Trophoblast cell (in vitro differentiated cells and primary cell): ENCODE data around the gene PPP2R3A.

Experiments used
- DNase-seq, 2 donors: peaks; one replicate each; pipeline ENCODE4 v3.0.0-alpha.2; 2016
- H2AFZ ChIP-seq: 2 replicates; pipeline ENCODE4 v1.6.1; 2013; ENCODE audit warnings: low read length, moderate library complexity, mild to moderate bottlenecking; ENCODE audit not compliant: insufficient read depth, poor library complexity
- H2AK5ac ChIP-seq: 2 replicates; pipeline ENCODE4 v1.6.1; 2013; ENCODE audit warnings: mild to moderate bottlenecking, low read length
- H2BK120ac ChIP-seq: 2 replicates; pipeline ENCODE4 v1.6.1; 2013; ENCODE audit warnings: low read length, mild to moderate bottlenecking, moderate library complexity; ENCODE audit not compliant: insufficient read depth, poor library complexity
- H2BK12ac ChIP-seq: 2 replicates; pipeline ENCODE4 v1.6.1; 2013; ENCODE audit warnings: mild to moderate bottlenecking, low read length, moderate library complexity
- H2BK5ac ChIP-seq: 2 replicates; pipeline ENCODE4 v1.6.1; 2013; ENCODE audit warnings: low read length, low read depth, moderate library complexity, mild to moderate bottlenecking; ENCODE audit not compliant: poor library complexity
- H3K14ac ChIP-seq: 2 replicates; pipeline ENCODE4 v1.6.1; 2013; ENCODE audit warnings: mild to moderate bottlenecking, low read length
- H3K18ac ChIP-seq: 2 replicates; pipeline ENCODE4 v1.6.1; 2013; ENCODE audit warnings: mild to moderate bottlenecking, low read length
- H3K23ac ChIP-seq: 2 replicates; pipeline ENCODE4 v1.6.1; 2013; ENCODE audit warnings: low read length
- H3K27ac ChIP-seq: 2 replicates; pipeline ENCODE4 v1.5.1; 2013; ENCODE audit warnings: low read depth, mild to moderate bottlenecking, inconsistent platforms, low read length, moderate library complexity
- H3K27me3 ChIP-seq: 2 replicates; pipeline ENCODE4 v1.6.1; 2013; ENCODE audit warnings: inconsistent platforms, mild to moderate bottlenecking, low read length, moderate library complexity; ENCODE audit not compliant: insufficient read depth
- H3K36me3 ChIP-seq, 2 experiments: 1 replicate in 1 of 2; 2 replicates in 1 of 2; pipeline ENCODE4 v1.6.1; 2013; ENCODE audit warnings: low read length in 2 of 2, mild to moderate bottlenecking in 2 of 2, moderate library complexity in 1 of 2; ENCODE audit not compliant: insufficient read depth in 2 of 2, control insufficient read depth in 1 of 2
- H3K4ac ChIP-seq: 2 replicates; pipeline ENCODE4 v1.6.1; 2013; ENCODE audit warnings: low read depth, mild to moderate bottlenecking, low read length, moderate library complexity
- H3K4me1 ChIP-seq, 2 experiments: 1 replicate in 1 of 2; 2 replicates in 1 of 2; pipeline ENCODE4 v1.6.1; 2013; ENCODE audit warnings: low read length in 2 of 2, mild to moderate bottlenecking in 2 of 2, moderate library complexity in 1 of 2; ENCODE audit not compliant: insufficient read depth in 2 of 2, control insufficient read depth in 1 of 2
- H3K4me2 ChIP-seq: 2 replicates; pipeline ENCODE4 v1.6.1; 2013; ENCODE audit warnings: inconsistent platforms, mild to moderate bottlenecking, low read length, moderate library complexity
- H3K4me3 ChIP-seq: 2 replicates; pipeline ENCODE4 v1.5.1; 2013; ENCODE audit warnings: mild to moderate bottlenecking, low read depth, low read length, inconsistent platforms
- H3K79me1 ChIP-seq: one replicate; pipeline ENCODE4 v1.6.1; 2013; ENCODE audit warnings: low read length
- H3K79me2 ChIP-seq: 2 replicates; pipeline ENCODE4 v1.6.1; 2013; ENCODE audit warnings: low read length, mild to moderate bottlenecking; ENCODE audit not compliant: control insufficient read depth, insufficient read depth, poor library complexity
- H3K9ac ChIP-seq: 2 replicates; pipeline ENCODE4 v1.6.1; 2013; ENCODE audit warnings: mild to moderate bottlenecking, low read length
- H3K9me3 ChIP-seq: 2 replicates; pipeline ENCODE4 v1.6.1; 2013; ENCODE audit warnings: low read depth, mild to moderate bottlenecking, control low read depth, inconsistent platforms, low read length; ENCODE audit not compliant: insufficient read depth
- H4K12ac ChIP-seq: 2 replicates; pipeline ENCODE4 v1.6.1; 2013; ENCODE audit warnings: low read depth, mild to moderate bottlenecking, low read length, moderate library complexity
- H4K8ac ChIP-seq: 2 replicates; pipeline ENCODE4 v1.6.1; 2013; ENCODE audit warnings: low read depth, mild to moderate bottlenecking, low read length, moderate library complexity
- H4K91ac ChIP-seq: one replicate; pipeline ENCODE4 v1.6.1; 2013; ENCODE audit warnings: low read depth, mild to moderate bottlenecking, low read length, moderate library complexity
- WGBS: extraction: QIAGEN DNeasy Blood & Tissue Kit; methylation state at CpG from one replicate; pipeline ENCODE4 v1.1.7; 2013; ENCODE audit warnings: missing lambda C conversion rate; ENCODE audit not compliant: insufficient read length, insufficient coverage; ENCODE audit errors: extremely low coverage; 5-methylcytosine and 5-hydroxymethylcytosine counted together

The PPP2R3A gene

GRCh38 chr3:135924506-135924905 lies 41.0 kb upstream of the PPP2R3A start:
- WGBS, result no CpG with 5 or more reads among the region's 1 CpG
- Histone ChIP-seq H3K4me1 (peaks cover 2 to 5% of the 10 kb centered on the region in 2 experiments), H3K79me2 (no peaks in the 10 kb centered on the region), H3K79me1 (no peaks in the 10 kb centered on the region), H4K91ac (no peak overlapping the region), H4K12ac (no peak overlapping the region), H3K4me3 (no peak overlapping the region), H2BK12ac (peak overlapping the region; percentile 28), H2BK5ac (no peak overlapping the region), H3K14ac (no peak overlapping the region), H3K4me2 (no peak overlapping the region), H3K27me3 (no peaks in the 10 kb centered on the region), H2AK5ac (no peak overlapping the region), H2BK120ac (no peak overlapping the region), H3K18ac (no peak overlapping the region), H2AFZ (no peak overlapping the region), H3K27ac (no peak overlapping the region), H3K9ac (no peak overlapping the region), H3K23ac (no peak overlapping the region), H3K36me3 (no peaks in the 10 kb centered on the region), H4K8ac (no peak overlapping the region), H3K4ac (no peak overlapping the region), H3K9me3 (no peaks in the 10 kb centered on the region)
- peak; percentile 76 to 90 for DNase-seq

GRCh38 chr3:135926664-135927063 lies 38.9 kb upstream of the PPP2R3A start:
- Histone ChIP-seq H4K8ac (no peak overlapping the region), H3K14ac (no peak overlapping the region), H2BK12ac (no peak overlapping the region), H3K4ac (no peak overlapping the region), H3K27ac (no peak overlapping the region), H3K23ac (no peak overlapping the region), H4K91ac (no peak overlapping the region), H2AK5ac (no peak overlapping the region), H3K4me2 (no peak overlapping the region), H2BK120ac (no peak overlapping the region), H3K18ac (no peak overlapping the region), H3K9ac (no peak overlapping the region), H3K9me3 (no peaks in the 10 kb centered on the region), H3K79me2 (no peaks in the 10 kb centered on the region), H3K79me1 (no peaks in the 10 kb centered on the region), H3K36me3 (no peaks in the 10 kb centered on the region), H4K12ac (no peak overlapping the region), H3K4me1 (peaks cover 2 to 5% of the 10 kb centered on the region in 2 experiments), H2AFZ (no peak overlapping the region), H2BK5ac (no peak overlapping the region), H3K27me3 (no peaks in the 10 kb centered on the region), H3K4me3 (no peak overlapping the region)
- WGBS, result no CpG with 5 or more reads among the region's 3 CpGs
- no peak for DNase-seq

- no peak overlapping the region for H2AFZ ChIP-seq
- no peak overlapping the region for H2BK120ac ChIP-seq
- WGBS, result no CpG with 5 or more reads among the region's 1 CpG
- no peak overlapping the region for H3K27ac ChIP-seq
- H3K79me1 ChIP-seq, result no peaks in the 10 kb centered on the region
- no peak overlapping the region for H3K23ac ChIP-seq
- H3K9me3 ChIP-seq, result no peaks in the 10 kb centered on the region
- H3K4me2 ChIP-seq, result no peak overlapping the region
- H3K9ac ChIP-seq, result no peak overlapping the region
- H3K27me3 ChIP-seq, result no peaks in the 10 kb centered on the region
- H2AK5ac ChIP-seq, result no peak overlapping the region
- H3K18ac ChIP-seq, result no peak overlapping the region
- no peak overlapping the region for H2BK5ac ChIP-seq
- no peak overlapping the region for H3K4ac ChIP-seq
- DNase-seq, result peak; percentile 83 to 95
- no peak overlapping the region for H3K14ac ChIP-seq
- peaks cover 2 to 5% of the 10 kb centered on the region in 2 experiments for H3K4me1 ChIP-seq
- H4K91ac ChIP-seq, result no peak overlapping the region
- no peaks in the 10 kb centered on the region for H3K79me2 ChIP-seq
- no peak overlapping the region for H2BK12ac ChIP-seq
- H3K4me3 ChIP-seq, result no peak overlapping the region
- no peaks in the 10 kb centered on the region for H3K36me3 ChIP-seq
- no peak overlapping the region for H4K12ac ChIP-seq
- no peak overlapping the region for H4K8ac ChIP-seq
Measured at GRCh38 chr3:135927155-135927554, 38.4 kb upstream of the PPP2R3A start.

- H3K18ac ChIP-seq, result no peak overlapping the region
- no peak overlapping the region for H3K4me2 ChIP-seq
- H2AK5ac ChIP-seq, result no peak overlapping the region
- no peaks in the 10 kb centered on the region for H3K9me3 ChIP-seq
- H4K91ac ChIP-seq, result no peak overlapping the region
- H4K12ac ChIP-seq, result no peak overlapping the region
- H3K79me1 ChIP-seq, result peaks cover 2% of the 10 kb centered on the region
- H3K9ac ChIP-seq, result no peak overlapping the region
- peaks cover 0 to 2% of the 10 kb centered on the region in 2 experiments for H3K4me1 ChIP-seq
- DNase-seq, result no peak
- no peaks in the 10 kb centered on the region for H3K79me2 ChIP-seq
- H2BK5ac ChIP-seq, result no peak overlapping the region
- H3K23ac ChIP-seq, result no peak overlapping the region
- no peak overlapping the region for H4K8ac ChIP-seq
- H3K27me3 ChIP-seq, result no peaks in the 10 kb centered on the region
- no peak overlapping the region for H2BK12ac ChIP-seq
- H3K4ac ChIP-seq, result no peak overlapping the region
- H2BK120ac ChIP-seq, result no peak overlapping the region
- no CpG with 5 or more reads among the region's 1 CpG for WGBS
- no peaks in the 10 kb centered on the region for H3K36me3 ChIP-seq
- no peak overlapping the region for H2AFZ ChIP-seq
- no peak overlapping the region for H3K27ac ChIP-seq
- H3K4me3 ChIP-seq, result no peak overlapping the region
- H3K14ac ChIP-seq, result no peak overlapping the region
Measured at GRCh38 chr3:135929670-135930069, 35.9 kb upstream of the PPP2R3A start.
